ENCODE results near the gene ANKRD65. TPM values are rescaled to one million over a fixed set of nuclear protein-coding genes. Genes with fewer than 3 reads are reported as not detected.

Gene ANKRD65
- polyA plus RNA-seq, 1 donor (not counting 4 experiments of a cell fraction or from before 2014, with no cell fraction given) = 4.6 TPM

- no peak for DNase-seq (ENCODE audit: low read depth, low spot score)
- Histone ChIP-seq H3K4me1 (ENCODE audit: control insufficient read depth, extremely low read depth, insufficient read depth, low read length) (peaks cover 34% of the 10 kb centered on the region), H4K20me1 (ENCODE audit: control insufficient read depth, extremely low read depth, insufficient read depth, low read length) (no peaks in the 10 kb centered on the region), H3K9ac (ENCODE audit: control insufficient read depth, extremely low read depth, insufficient read depth, low read length) (peak overlapping the region; percentile 33), H3K9me3 (ENCODE audit: control insufficient read depth, low read depth, low read length) (no peaks in the 10 kb centered on the region), H3K36me3 (ENCODE audit: control insufficient read depth in 2 of 2, extremely low read depth in 1 of 2, insufficient read depth in 2 of 2, low read length in 2 of 2) (no peaks in the 10 kb centered on the region), H3K27ac (ENCODE audit: control insufficient read depth, insufficient read depth, low read length) (no peak overlapping the region), H3K4me2 (ENCODE audit: control insufficient read depth, extremely low read depth, insufficient read depth, low read depth, low read length) (peak overlapping the region; percentile 54), H3K79me2 (ENCODE audit: control insufficient read depth, insufficient read depth, low read length) (no peaks in the 10 kb centered on the region), H3K9me1 (ENCODE audit: control insufficient read depth, extremely low read depth, insufficient read depth, low read length) (no peaks in the 10 kb centered on the region), H2AFZ (ENCODE audit: control insufficient read depth, low read length) (peak overlapping the region; percentile 58), H3K4me3 (ENCODE audit: control insufficient read depth in 2 of 3, extremely low read depth in 1 of 3, insufficient read depth in 2 of 3, low read depth in 1 of 3, low read length in 3 of 3) (peak overlapping the region in 1 of 3 experiments; percentile 14), H3K27me3 (ENCODE audit: control insufficient read depth, extremely low read depth, insufficient read depth, low read length) (no peaks in the 10 kb centered on the region)
- TF ChIP-seq CTCF (optimal IDR thresholded peaks at IDR 0.05 in 1 of 3, IDR thresholded peaks at IDR 0.05 in 1 of 3, conservative IDR thresholded peaks at IDR 0.05 in 1 of 3; ENCODE audit: extremely low read depth in 1 of 3, insufficient read depth in 2 of 3, low read length in 3 of 3) (peak in 1 of 3 experiments; percentile 41), EZH2 (IDR thresholded peaks at IDR 0.05; ENCODE audit: low read length) (no peak)
- FAIRE-seq = no peak
- dilution Hi-C loops (cut with MboI; ENCODE audit: extremely low pct_ligation_motif_present, low sequenced_read_pairs) = no loop called here
Observed at GRCh38 chr1:1419813-1420653, 1.0 kb downstream of the ANKRD65 start.

GRCh38 chr1:1419363-1419812, 1.7 kb downstream of the ANKRD65 start:
- peak overlapping the region in 1 of 3 experiments; percentile 14 for H3K4me3 ChIP-seq (ENCODE audit: control insufficient read depth in 2 of 3, extremely low read depth in 1 of 3, insufficient read depth in 2 of 3, low read depth in 1 of 3, low read length in 3 of 3)
- DNase-seq (ENCODE audit: low read depth, low spot score) (no peak), FAIRE-seq (no peak)
- dilution Hi-C loops (cut with MboI; ENCODE audit: extremely low pct_ligation_motif_present, low sequenced_read_pairs) = no loop called here
- H3K79me2 ChIP-seq (ENCODE audit: control insufficient read depth, insufficient read depth, low read length) = no peaks in the 10 kb centered on the region
- no peak overlapping the region for H3K27ac ChIP-seq (ENCODE audit: control insufficient read depth, insufficient read depth, low read length)
- no peak overlapping the region for H2AFZ ChIP-seq (ENCODE audit: control insufficient read depth, low read length)
- H3K4me1 ChIP-seq (ENCODE audit: control insufficient read depth, extremely low read depth, insufficient read depth, low read length) = peaks cover 34% of the 10 kb centered on the region
- no peaks in the 10 kb centered on the region for H3K36me3 ChIP-seq (ENCODE audit: control insufficient read depth in 2 of 2, extremely low read depth in 1 of 2, insufficient read depth in 2 of 2, low read length in 2 of 2)
- peak overlapping the region; percentile 54 for H3K4me2 ChIP-seq (ENCODE audit: control insufficient read depth, extremely low read depth, insufficient read depth, low read depth, low read length)
- H3K27me3 ChIP-seq (ENCODE audit: control insufficient read depth, extremely low read depth, insufficient read depth, low read length) = no peaks in the 10 kb centered on the region
- H3K9me1 ChIP-seq (ENCODE audit: control insufficient read depth, extremely low read depth, insufficient read depth, low read length) = no peaks in the 10 kb centered on the region
- peak overlapping the region; percentile 33 for H3K9ac ChIP-seq (ENCODE audit: control insufficient read depth, extremely low read depth, insufficient read depth, low read length)
- no peaks in the 10 kb centered on the region for H3K9me3 ChIP-seq (ENCODE audit: control insufficient read depth, low read depth, low read length)
- H4K20me1 ChIP-seq (ENCODE audit: control insufficient read depth, extremely low read depth, insufficient read depth, low read length) = no peaks in the 10 kb centered on the region
- TF ChIP-seq CTCF (optimal IDR thresholded peaks at IDR 0.05 in 1 of 3, IDR thresholded peaks at IDR 0.05 in 1 of 3, conservative IDR thresholded peaks at IDR 0.05 in 1 of 3; ENCODE audit: extremely low read depth in 1 of 3, insufficient read depth in 2 of 3, low read length in 3 of 3) (no peak), EZH2 (IDR thresholded peaks at IDR 0.05; ENCODE audit: low read length) (no peak)
